Measurements from ENCODE around the gene GPR26.

- TF ChIP-seq CTCF (IDR thresholded peaks at IDR 0.05), result no peak
- no peak for TF ChIP-seq POLR2A (IDR thresholded peaks at IDR 0.05)
Observed at GRCh38 chr10:123683865-123684264, 17.7 kb downstream of the GPR26 start.
